Activated naive CD4-positive, alpha-beta T cell treated with anti-CD3 and anti-CD28 coated beads, Interleukin-2, amount 50 U/mL, for 72 hours (primary cell): ENCODE results near the gene AGAP5. TPM values are rescaled to one million over a fixed set of nuclear protein-coding genes. Genes with fewer than 3 reads are reported as not detected.

Experiments
- ATAC-seq, 2 donors: fragments of 150-1000 bp; cut with Tn5 transposase; 2 replicates each; pipeline ENCODE4 v1.10.0; 2021; ENCODE audit warnings: mild to moderate bottlenecking in 2 of 2, moderate library complexity in 2 of 2
- DNase-seq, 2 donors: peaks; one replicate each; pipeline ENCODE4 v3.0.0; 2021 to 2022; ENCODE audit warnings: low spot score in 2 of 2
- H3K27ac Mint-ChIP-seq, 2 donors: one replicate each; pipeline ENCODE4 v1.8.0; 2022; ENCODE audit warnings: mild to moderate bottlenecking in 2 of 2, mixed read lengths in 2 of 2
- H3K36me3 Mint-ChIP-seq, 2 donors: one replicate each; pipeline ENCODE4 v1.8.0; 2022; ENCODE audit warnings: mixed read lengths in 2 of 2
- H3K9me3 Mint-ChIP-seq, 2 donors: one replicate each; pipeline ENCODE4 v1.8.0; 2022; ENCODE audit warnings: mixed read lengths in 2 of 2
- total RNA-seq, 2 donors: library from RNA; stranded (reverse); gene quantifications; one replicate each; pipeline ENCODE4 v1.2.3, GENCODE V29; 2022

Gene AGAP5
- total RNA-seq, 2 donors from 2014 or later, result 5.5 to 10.3 TPM

DNA sequence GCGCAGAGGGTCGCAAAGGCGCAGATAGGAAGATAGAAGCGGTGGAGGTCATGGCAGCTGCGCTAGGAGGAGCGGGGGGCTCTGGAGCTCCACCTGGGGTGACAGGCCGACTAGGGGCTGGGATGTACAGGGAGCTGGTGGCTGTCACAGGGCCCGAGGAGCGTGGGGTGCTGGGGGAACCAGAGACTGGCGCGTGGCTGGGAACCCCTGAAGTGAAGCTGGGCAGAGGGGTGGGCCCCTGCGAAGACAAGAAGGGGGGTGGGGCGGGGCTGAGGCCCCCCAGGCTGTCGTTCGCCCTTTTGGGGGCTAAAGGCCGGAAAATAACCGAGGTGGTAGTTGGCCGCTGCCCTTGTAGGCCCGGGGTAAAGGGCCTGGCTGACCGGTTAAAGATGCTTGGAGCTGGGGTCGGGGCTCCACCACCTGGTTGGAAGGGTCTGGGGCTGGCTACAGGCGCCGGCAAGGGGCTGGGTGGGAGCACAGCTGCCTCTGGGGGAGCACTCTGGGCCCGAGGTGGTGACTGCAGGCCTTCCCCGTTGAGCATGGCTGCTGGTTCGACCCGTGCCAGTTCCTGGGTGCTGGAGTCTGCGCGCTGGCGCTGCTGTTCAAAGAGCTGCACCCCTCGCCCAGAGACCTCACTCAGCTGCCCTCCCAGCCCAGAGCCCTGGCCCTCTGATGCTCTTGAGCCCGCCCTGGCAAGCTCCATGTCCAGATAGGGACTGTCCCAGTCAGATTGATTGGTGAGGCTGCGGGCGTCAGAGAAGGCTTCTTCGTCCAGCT, 49.8 kb downstream of the AGAP5 start:
- Mint-ChIP-seq H3K36me3 (no peaks in the 10 kb centered on the region), H3K27ac (peak overlapping the region in 1 of 2 donors; percentile 44), H3K9me3 (no peaks in the 10 kb centered on the region)
- ATAC-seq, result peak in 1 of 2 donors; percentile 13
- no peak for DNase-seq

DNA sequence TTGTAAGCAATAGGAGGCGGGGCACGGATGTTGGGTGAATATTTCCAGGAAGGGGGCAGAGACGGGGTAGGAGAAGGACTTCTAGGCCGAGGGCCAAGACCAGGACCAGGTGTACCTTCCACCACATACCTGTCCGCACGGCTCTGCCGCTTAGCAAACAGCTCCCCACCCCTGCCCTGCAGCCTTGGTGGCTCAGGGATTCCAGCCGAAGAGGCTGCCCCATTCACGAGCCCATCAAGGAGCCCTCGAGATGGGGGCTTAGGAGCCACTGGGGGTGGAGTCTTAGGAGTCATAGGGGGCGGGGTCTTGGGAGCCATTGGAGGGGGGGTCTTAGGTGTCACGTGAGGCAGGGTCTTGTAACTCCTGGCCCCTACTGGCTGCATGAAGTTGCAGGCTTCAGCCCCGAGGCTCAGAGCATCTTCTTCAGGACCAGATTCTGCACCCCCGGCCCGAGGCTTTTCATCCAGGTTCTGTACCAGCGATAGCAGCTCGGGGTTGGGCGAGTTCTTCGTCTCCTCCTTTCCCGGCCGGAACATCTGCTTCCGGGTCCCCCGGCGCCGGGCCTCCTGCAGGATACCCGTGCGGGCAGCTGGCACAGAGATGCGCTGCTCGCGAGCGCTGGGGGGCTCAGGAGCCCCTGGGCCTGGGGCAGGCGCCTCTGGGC, 50.6 kb downstream of the AGAP5 start:
- peak in 1 of 2 donors; percentile 36 for DNase-seq
- Mint-ChIP-seq H3K36me3 (no peaks in the 10 kb centered on the region), H3K9me3 (no peaks in the 10 kb centered on the region), H3K27ac (peak overlapping the region in 1 of 2 donors; percentile 44)
- ATAC-seq, result peak; percentile 16 to 38

DNA sequence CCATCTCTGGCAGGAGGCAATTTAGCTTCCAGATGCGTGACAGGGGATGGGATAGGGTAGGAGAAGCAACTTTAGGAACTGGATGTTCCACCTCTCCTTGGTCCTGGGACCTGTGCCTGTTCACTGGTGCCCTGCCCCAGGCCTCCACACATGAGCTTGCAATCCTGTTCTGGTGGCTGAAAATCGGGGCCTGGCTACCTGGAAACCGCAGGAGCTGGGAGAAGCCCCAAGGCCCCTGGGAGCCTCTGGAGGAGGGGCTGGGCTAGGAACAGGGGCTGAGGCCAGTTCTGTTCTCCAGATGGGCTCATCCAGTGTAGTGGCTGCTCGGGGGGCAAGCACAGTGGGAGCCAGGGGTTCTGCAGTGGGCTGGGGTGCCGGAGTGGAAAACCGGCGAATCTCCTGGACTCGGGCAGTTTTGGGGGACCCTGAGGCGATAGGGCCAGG, 51.3 kb downstream of the AGAP5 start:
- ATAC-seq, result no peak
- no peaks in the 10 kb centered on the region for H3K9me3 Mint-ChIP-seq
- H3K27ac Mint-ChIP-seq, result peak overlapping the region in 1 of 2 donors; percentile 44
- no peaks in the 10 kb centered on the region for H3K36me3 Mint-ChIP-seq
- no peak for DNase-seq

DNA sequence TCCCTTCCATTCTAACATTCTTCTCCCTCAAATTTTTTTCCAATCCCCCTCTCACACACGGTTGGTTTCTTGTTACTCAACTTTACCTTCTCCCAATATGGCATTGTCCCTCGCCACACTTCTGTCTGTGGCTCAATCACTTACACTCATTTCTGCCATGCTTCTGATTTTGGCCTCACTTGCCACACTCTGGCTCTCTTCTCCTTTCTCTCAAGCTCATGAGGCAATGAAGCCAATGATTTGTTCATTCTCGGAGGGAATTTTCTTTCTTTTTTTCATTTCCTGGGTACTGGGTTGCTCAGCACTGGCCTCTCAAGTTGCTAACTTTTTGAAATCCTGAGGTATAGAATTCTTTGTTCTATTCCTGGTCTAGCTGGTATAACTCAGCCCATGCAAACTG, 52.7 kb downstream of the AGAP5 start:
- no peak overlapping the region for H3K27ac Mint-ChIP-seq
- H3K9me3 Mint-ChIP-seq, result no peaks in the 10 kb centered on the region
- no peak for DNase-seq
- ATAC-seq, result no peak
- no peaks in the 10 kb centered on the region for H3K36me3 Mint-ChIP-seq

DNA sequence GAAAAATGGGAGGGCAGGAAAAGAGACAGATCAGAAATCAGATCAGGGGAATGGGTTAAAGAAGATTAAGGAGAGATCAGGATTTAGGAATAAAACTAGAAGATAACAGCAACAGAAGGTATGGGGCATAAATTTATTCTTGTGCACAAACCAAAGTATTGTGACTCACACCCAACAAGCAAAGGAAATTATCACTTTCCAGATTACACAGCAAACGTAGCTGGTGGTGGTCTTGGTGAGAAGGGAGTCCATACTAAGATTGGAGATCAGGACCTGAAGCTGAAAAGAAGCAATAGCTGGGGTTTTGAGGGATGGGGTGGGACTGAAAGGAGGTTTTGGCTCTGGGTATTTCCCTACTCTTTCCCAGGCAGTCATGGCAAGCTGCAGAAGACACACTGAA, 53.1 kb downstream of the AGAP5 start:
- Mint-ChIP-seq H3K9me3 (no peaks in the 10 kb centered on the region), H3K27ac (peak overlapping the region in 1 of 2 donors; percentile 41), H3K36me3 (no peaks in the 10 kb centered on the region)
- DNase-seq (no peak), ATAC-seq (peak; percentile 21 to 62)

DNA sequence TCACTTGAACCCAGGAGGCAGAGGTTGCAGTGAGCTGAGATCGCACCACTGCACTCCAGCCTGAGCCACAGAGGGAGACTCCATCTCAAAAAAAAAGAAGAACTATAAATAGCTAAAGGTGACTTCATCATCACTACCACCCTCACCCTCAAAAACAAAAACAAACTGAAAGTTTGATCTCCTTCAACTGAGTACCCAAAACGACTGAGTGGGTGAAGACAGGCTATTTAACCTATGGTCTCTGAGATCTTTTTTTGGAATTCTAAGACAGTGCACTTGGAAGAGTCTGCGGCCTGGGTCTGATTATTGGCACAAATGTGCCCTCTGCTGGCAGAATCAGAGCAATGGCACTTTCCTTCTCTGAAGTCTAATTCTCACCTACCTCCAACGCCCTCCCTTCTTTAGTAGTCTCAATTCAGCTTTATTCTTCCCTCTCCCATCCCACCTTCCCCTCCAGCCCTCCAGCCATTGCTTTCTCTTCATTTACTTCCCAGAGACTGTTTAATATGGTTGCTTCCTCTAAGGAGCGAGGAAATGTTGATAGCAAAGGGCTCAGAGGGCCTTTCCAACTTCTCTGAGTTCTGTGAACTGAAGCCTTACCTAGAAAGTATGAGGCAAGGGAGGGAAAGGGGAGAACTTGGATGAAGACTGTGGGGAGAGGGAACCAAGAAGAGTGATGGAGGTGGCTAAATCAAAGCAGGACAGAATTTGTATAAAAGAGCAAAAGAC, 53.7 kb downstream of the AGAP5 start:
- no peaks in the 10 kb centered on the region for H3K9me3 Mint-ChIP-seq
- DNase-seq, result peak in 1 of 2 donors; percentile 56
- H3K27ac Mint-ChIP-seq, result peak overlapping the region in 1 of 2 donors; percentile 41
- peak; percentile 70 to 74 for ATAC-seq
- H3K36me3 Mint-ChIP-seq, result no peaks in the 10 kb centered on the region

DNA sequence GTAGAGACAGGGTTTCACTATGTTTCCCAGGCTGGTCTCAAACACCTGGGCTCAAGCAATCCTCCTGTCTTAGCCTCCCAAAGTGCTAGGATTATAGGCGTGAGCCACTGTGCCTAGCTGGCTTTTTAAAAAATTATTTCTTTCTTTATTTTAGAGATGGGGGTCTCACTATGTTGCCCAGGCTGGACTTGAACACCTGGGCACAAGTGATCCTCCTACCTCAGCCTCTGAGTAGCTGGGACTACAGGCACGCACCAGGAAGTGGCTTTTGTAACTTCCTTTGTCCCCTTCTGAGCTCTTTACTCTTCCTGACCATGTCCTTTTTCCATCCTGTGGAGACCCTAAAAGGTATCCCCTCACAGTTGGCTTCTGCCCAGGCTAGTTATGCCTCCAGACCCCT, 54.5 kb downstream of the AGAP5 start:
- H3K9me3 Mint-ChIP-seq, result no peaks in the 10 kb centered on the region
- DNase-seq (no peak), ATAC-seq (no peak)
- H3K36me3 Mint-ChIP-seq, result no peaks in the 10 kb centered on the region
- H3K27ac Mint-ChIP-seq, result peak overlapping the region in 1 of 2 donors; percentile 41

DNA sequence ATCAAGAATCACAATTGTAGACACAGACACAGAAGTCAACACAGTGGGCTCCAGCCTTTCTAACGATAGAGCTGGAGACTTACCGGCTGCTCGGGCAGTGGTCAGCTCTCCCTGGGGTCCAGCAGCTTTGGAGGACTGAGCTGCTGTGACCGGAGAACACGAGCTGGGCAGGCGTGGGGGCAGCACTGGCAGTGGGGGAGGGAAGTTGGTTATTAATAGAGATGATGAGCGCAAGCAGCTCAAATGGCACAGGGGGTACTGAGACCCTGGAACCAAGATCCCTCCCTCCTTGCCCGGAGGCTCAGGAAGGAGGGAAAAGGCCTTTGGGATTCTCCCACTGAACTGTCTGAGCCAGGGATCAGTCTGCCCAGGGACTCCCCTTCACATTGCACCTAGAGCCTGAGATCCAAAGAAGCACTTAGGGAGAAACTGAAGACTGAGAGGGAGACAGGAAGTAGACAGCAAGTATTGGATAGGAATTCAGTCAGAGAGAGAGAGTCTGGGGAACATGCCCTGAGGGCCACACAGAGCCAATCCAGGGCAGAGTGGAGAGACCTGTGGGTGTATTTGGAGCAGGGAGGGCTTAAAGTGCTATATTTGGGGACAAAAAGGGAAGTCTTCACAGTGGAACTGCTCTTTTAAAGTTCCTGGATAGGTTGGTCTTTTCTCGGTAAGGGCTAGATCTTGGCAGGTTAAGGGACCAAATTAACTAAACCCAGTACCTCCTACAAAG, 56.4 kb downstream of the AGAP5 start, which contains the start of gene MYOZ1:
Gene MYOZ1, minus strand, starts transcription at position 147 of the 733 bp plus-strand sequence. CDS start 1,457 bp downstream, outside the sequence.
- DNase-seq, result no peak
- no peak for ATAC-seq
- Mint-ChIP-seq H3K36me3 (no peaks in the 10 kb centered on the region), H3K27ac (peak within 1 kb of the TSS in 1 of 2 donors; percentile 72), H3K9me3 (no peaks in the 10 kb centered on the region)

DNA sequence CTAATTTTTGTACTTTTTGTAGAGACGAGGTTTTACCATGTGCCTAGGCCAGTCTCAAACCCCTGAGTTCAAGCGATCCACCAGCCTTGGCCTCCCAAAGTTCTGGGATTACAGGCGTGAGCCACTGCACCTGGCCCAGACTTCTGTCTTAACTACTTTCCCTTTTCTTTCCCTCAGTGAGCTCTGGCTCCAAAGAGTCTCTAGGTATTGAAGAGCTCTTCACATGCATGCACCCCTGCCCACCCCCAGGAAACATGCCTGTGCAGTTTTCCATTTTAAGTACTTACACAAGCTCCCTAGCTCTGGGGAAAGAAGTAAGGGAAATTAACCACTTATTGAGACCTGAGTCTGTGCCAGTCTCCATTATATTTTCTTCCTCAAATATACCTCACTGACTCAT, 58.6 kb downstream of the AGAP5 start:
- ATAC-seq (no peak), DNase-seq (no peak)
- Mint-ChIP-seq H3K27ac (no peak overlapping the region), H3K9me3 (no peaks in the 10 kb centered on the region), H3K36me3 (no peaks in the 10 kb centered on the region)

DNA sequence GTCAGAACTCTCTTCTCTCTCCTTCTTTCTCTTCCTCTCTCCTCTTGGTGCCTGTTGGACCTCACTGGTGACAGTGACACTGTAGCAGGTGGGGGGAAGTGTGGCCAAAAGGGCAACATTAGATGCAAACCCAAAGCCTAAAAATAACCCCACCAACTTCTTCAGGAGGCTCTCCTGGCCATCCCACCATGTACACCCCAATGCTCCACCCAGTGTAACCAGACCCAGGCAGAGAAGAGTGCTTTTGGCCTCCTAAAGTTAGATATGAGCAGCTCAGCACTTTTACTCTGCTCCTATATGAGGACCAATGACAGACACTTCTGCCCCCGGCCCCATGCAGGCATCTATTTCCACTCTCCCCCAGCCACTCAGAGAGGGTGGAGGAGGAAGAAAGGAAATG, 62.1 kb downstream of the AGAP5 start:
- DNase-seq, result no peak
- Mint-ChIP-seq H3K9me3 (no peaks in the 10 kb centered on the region), H3K27ac (no peak overlapping the region), H3K36me3 (no peaks in the 10 kb centered on the region)
- ATAC-seq, result no peak

DNA sequence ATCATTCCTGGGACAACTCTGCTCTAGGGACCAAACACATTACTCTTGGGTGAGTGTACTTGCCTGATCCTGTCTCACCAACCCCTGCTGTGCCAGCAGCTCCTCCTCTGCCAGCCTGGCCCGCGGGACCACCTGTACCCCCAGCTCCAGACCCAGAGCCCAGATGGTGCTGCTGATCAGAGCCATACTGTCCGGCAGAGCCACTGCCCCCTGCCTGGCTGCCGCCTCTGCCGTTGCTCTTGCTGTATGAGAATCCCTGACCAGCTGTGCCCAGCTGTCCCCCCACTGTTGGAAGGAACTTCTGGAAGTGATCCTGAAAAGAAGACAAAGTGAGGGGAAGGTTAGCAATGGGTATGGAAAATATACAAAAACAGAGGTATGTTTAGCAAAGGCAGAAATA, 63.5 kb downstream of the AGAP5 start:
- Mint-ChIP-seq H3K9me3 (no peaks in the 10 kb centered on the region), H3K36me3 (no peaks in the 10 kb centered on the region), H3K27ac (no peak overlapping the region)
- ATAC-seq, result no peak
- DNase-seq, result peak in 1 of 2 donors; percentile 35

DNA sequence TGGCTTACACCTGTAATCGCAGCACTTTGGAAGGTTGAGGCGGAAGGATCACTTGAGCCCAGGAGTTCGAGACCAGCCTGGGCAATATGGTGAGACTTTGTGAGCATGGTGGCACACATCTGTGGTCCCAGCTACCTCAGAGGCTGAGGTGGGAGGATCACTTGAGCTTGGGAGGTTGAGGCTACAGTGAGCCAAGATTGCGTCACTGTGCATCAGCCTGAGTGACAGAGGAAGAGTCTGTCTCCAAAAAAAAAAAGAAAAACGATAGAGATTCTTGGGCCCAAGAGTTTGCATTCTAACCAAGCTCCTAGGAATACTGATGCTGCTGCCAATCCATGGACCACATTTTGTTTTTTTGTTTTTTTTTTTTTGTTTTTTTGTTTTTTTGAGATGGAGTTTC, 68.7 kb downstream of the AGAP5 start:
- no peaks in the 10 kb centered on the region for H3K9me3 Mint-ChIP-seq
- no peak overlapping the region for H3K27ac Mint-ChIP-seq
- ATAC-seq, result no peak

DNA sequence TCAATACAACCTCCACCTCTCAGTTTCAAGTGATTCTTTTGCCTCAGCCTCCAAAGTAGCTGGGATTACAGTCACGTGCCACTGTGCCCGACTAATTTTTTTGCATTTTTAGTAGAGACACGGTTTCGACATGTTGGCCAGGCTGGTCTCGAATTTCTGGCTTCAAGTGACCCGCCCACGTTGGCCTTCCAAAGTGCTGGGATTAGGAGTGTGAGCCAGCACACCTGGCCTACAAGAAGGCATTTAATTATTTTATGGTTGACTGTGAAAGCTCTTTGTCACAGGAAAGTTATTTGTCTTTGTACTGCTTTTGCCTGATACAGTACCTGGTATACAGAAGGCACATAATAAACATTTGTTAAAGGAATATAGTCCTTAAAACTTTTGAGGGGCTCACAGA, 69.5 kb downstream of the AGAP5 start:
- H3K27ac Mint-ChIP-seq, result no peak overlapping the region
- DNase-seq (no peak), ATAC-seq (no peak)
- H3K36me3 Mint-ChIP-seq, result peaks cover 7 to 10% of the 10 kb centered on the region in 2 donors
- H3K9me3 Mint-ChIP-seq, result no peaks in the 10 kb centered on the region

More for the DNA sequence above, 68.7 kb downstream of the AGAP5 start:
- DNase-seq, result no peak
- peaks cover 7 to 10% of the 10 kb centered on the region in 2 donors for H3K36me3 Mint-ChIP-seq

DNA sequence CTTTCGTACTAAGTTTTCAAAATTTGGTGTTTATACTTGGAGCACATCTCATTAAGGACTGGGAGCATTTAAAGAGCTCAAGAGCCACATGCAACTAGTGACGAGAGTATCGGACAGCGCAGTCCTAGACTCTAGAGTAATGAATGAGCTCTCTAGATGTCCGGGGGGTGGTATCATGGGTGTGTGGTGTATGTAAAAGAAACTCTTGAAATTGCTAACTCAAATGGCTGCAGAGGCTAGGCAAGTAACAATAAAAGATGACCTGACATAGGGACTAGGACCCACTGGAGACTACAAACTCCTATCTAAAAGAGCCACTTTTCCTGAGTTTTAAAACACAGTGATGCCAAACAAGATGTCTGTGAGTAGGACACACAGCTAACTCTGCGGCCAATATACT, 70.6 kb downstream of the AGAP5 start:
- peak overlapping the region in 1 of 2 donors; percentile 96 for H3K27ac Mint-ChIP-seq
- DNase-seq (no peak), ATAC-seq (no peak)
- H3K9me3 Mint-ChIP-seq, result no peaks in the 10 kb centered on the region
- peaks cover 7 to 10% of the 10 kb centered on the region in 2 donors for H3K36me3 Mint-ChIP-seq

DNA sequence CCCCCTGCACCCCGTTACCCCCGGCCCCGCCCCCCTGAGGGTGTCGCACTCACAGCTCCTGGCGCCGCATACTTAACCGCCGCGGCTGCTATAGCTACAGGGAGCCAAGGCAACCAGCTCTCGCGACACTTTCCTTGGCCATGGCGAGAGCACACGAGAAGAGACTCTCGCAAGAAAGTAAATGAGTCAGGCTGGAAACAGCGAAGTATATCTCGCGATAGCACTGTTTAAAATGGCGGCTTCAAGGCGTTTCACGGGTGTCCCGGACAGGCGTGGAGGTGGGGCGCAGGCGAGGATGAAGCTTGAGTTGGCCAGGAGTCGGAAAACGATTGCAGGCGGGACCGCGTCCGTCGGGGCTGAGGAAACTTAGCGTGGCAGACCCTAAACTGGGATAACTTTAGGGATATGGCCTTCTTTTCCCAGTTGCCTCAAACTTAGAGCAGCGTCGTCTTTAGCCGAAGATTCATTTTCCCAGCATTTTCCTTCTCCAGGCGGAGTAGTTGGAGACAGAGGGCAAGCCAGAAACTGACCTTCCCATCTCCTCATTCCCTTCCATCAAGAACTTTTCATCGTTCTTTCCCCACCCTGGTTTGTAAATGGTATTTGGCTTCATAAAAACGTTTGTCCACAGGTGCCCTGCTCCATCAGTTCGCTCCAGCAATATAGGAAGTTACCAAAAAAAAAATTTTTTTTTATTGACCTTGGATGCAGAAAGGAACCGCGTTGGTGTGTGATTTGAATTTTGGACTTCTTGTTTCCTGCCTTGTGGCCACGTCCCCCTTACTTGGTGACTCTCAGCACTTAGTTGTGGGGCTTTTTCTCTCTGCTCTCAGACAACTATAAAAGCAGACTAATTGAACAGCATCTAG, 71.8 kb downstream of the AGAP5 start:
- Mint-ChIP-seq H3K27ac (peak overlapping the region; percentile 96 to 98), H3K9me3 (no peaks in the 10 kb centered on the region), H3K36me3 (peaks cover 7 to 10% of the 10 kb centered on the region in 2 donors)
- DNase-seq (peak; percentile 88 to 93), ATAC-seq (peak; percentile 99)
